Brain microvascular endothelial cell (primary cell): Measurements from ENCODE around the gene LZTFL1.

Source experiments
- DNase-seq: peaks from one replicate; pipeline ENCODE4 v3.0.0-alpha.2; 2020
- H3K27ac ChIP-seq: fragments of 250-450 bp; sonication (Bioruptor Pico); 2 replicates; pipeline ENCODE4 v1.5.1; 2020; ENCODE audit warnings: mild to moderate bottlenecking, moderate library complexity
- H3K27me3 ChIP-seq: fragments of 250-450 bp; sonication (Bioruptor Pico); replicated peaks from 2 replicates; pipeline ENCODE4 v1.5.1; 2020; ENCODE audit warnings: mild to moderate bottlenecking
- H3K36me3 ChIP-seq: fragments of 250-450 bp; sonication (Bioruptor Pico); replicated peaks from 2 replicates; pipeline ENCODE4 v1.5.1; 2020; ENCODE audit warnings: mild to moderate bottlenecking
- H3K4me3 ChIP-seq: 2 replicates; pipeline ENCODE4 v1.5.1; 2011; ENCODE audit warnings: low read depth, mild to moderate bottlenecking, control low read depth, low read length, moderate library complexity
- in situ Hi-C: cut with HindIII; loops from 2 replicates; pipeline ENCODE4 v1.10.0; 2017; ENCODE audit warnings: low sequenced_read_pairs, low pct_ligation_motif_present
- TF ChIP-seq, protein P1 (sequence below): IDR thresholded peaks from 2 replicates; pipeline ENCODE4 v1.5.1; 2011; ENCODE audit warnings: low read depth, mild to moderate bottlenecking, moderate library complexity, low read length, control low read depth, inconsistent platforms; ENCODE audit errors: missing control alignments

Gene LZTFL1

GRCh38 chr3:45874677-45875346 is 32.9 kb upstream of the LZTFL1 start:
- Histone ChIP-seq H3K4me3 (no peak overlapping the region), H3K27ac (no peak overlapping the region), H3K36me3 (no peaks in the 10 kb centered on the region), H3K27me3 (peaks cover 2% of the 10 kb centered on the region)
- DNase-seq: no peak
- in situ Hi-C loops: no loop called here
- TF ChIP-seq, protein P1, sequence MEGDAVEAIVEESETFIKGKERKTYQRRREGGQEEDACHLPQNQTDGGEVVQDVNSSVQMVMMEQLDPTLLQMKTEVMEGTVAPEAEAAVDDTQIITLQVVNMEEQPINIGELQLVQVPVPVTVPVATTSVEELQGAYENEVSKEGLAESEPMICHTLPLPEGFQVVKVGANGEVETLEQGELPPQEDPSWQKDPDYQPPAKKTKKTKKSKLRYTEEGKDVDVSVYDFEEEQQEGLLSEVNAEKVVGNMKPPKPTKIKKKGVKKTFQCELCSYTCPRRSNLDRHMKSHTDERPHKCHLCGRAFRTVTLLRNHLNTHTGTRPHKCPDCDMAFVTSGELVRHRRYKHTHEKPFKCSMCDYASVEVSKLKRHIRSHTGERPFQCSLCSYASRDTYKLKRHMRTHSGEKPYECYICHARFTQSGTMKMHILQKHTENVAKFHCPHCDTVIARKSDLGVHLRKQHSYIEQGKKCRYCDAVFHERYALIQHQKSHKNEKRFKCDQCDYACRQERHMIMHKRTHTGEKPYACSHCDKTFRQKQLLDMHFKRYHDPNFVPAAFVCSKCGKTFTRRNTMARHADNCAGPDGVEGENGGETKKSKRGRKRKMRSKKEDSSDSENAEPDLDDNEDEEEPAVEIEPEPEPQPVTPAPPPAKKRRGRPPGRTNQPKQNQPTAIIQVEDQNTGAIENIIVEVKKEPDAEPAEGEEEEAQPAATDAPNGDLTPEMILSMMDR: no peak

GRCh38 chr3:45873638-45874037 is 31.7 kb upstream of the LZTFL1 start:
- Histone ChIP-seq H3K27me3 (peaks cover 2% of the 10 kb centered on the region), H3K27ac (no peak overlapping the region), H3K36me3 (no peaks in the 10 kb centered on the region), H3K4me3 (no peak overlapping the region)
- in situ Hi-C loops: no loop called here
- TF ChIP-seq, protein P1: no peak
- DNase-seq: no peak

DNA sequence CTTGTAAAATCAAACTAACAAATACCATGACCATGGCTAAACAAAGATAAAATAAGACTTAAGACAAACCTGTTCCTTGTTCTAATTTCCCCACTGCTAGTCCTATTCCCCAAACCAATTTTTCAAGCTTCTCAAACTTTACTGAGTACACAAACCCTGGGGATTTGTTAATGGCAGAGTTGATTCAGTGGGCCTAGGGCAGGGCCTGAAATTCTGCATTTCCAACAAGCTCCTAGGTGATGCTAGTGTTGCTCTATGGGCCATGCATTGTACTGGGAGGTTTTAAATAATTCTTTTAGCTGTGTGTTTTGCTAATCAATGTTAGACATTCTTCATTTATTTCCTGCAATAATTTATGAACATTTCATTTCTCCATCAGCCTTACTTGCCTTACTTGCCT is 31.1 kb upstream of the LZTFL1 start:
- in situ Hi-C loops: no loop called here
- no peaks in the 10 kb centered on the region for H3K36me3 ChIP-seq
- no peak overlapping the region for H3K4me3 ChIP-seq
- DNase-seq: no peak
- TF ChIP-seq, protein P1: no peak
- H3K27ac ChIP-seq: no peak overlapping the region
- H3K27me3 ChIP-seq: peaks cover 2% of the 10 kb centered on the region

DNA sequence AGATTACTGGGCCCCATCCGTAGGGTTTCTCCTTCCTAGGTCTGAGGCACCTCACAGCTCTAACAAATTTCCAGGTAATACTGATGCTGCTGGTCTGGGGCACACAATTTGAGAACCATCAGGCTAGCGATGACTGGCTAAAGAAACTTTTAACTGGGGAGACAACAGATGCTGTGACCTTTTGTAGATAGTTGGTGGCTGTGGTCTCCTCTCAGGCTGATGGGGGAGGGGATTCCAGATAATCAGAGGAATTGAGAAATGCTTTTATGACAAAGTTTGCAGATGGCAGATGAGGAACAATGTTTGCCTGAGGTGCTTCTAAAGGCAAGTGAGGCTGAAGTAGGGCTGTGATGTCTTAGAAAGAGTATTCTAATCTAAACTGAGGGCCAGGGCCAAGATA is 30.6 kb upstream of the LZTFL1 start:
- Histone ChIP-seq H3K27me3 (peaks cover 2% of the 10 kb centered on the region), H3K4me3 (no peak overlapping the region), H3K36me3 (no peaks in the 10 kb centered on the region), H3K27ac (no peak overlapping the region)
- TF ChIP-seq, protein P1: no peak
- DNase-seq: no peak
- in situ Hi-C loops: no loop called here

DNA sequence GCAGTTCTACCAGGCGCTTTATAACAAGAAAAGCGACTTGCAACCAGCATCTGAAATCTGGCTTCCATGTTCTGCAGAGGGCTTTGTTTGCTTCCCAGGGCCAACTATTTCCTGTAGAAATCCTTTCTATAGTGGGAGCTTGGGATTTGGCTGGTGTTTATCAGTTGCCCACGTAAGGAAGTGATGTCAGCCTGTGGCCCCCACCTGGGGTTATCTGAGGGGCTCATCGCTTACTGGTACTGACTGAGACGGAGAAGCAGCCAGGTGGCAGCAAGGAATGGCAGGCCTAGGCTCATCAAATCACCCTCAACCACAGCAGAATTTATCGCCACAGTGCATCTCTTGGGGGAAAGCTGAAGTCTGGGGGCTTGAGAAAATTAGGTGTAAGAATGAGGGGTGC is 29.9 kb upstream of the LZTFL1 start:
- no peak for DNase-seq
- TF ChIP-seq, protein P1: no peak
- Histone ChIP-seq H3K36me3 (no peaks in the 10 kb centered on the region), H3K27ac (no peak overlapping the region), H3K27me3 (peaks cover 2% of the 10 kb centered on the region), H3K4me3 (no peak overlapping the region)
- in situ Hi-C loops: no loop called here

DNA sequence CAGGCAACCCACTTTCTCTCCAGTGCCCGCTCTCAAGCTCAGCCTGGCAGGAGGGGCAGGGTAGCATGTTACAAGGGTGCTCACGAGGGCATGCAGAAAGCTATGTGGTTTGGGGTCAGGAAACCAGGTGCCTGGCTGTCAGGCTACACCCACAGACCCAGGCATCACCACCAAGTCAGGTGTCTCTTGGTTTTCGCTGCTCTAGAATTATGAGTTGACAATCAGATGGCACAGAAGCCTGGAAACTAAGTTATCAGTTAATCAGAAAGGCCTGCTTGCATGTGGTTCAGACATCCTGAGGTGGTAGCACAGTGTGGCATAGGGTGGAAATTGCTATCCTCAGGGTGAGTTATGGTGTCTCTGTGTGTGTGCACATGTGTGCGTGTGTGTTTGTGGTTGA is 28.2 kb upstream of the LZTFL1 start:
- TF ChIP-seq, protein P1: no peak
- Histone ChIP-seq H3K36me3 (no peaks in the 10 kb centered on the region), H3K27ac (no peak overlapping the region), H3K4me3 (no peak overlapping the region), H3K27me3 (peaks cover 2% of the 10 kb centered on the region)
- in situ Hi-C loops: no loop called here
- DNase-seq: no peak
